ENCODE results near the gene VPS8.

VPS8 gene

GRCh38 chr3:184942735-184943134, 130.8 kb downstream of the VPS8 start:
- no peak overlapping the region for H3K27ac ChIP-seq
- H3K4me2 ChIP-seq: no peak overlapping the region
- H3K9ac ChIP-seq: no peak overlapping the region
- H4K20me1 ChIP-seq (ENCODE audit: insufficient read depth): no peaks in the 10 kb centered on the region
- no peaks in the 10 kb centered on the region for H3K4me1 ChIP-seq (ENCODE audit: low read depth, poor library complexity, severe bottlenecking)
- H3K36me3 ChIP-seq (ENCODE audit: insufficient read depth): no peaks in the 10 kb centered on the region
- H3K79me2 ChIP-seq (ENCODE audit: insufficient read depth, low read depth): no peaks in the 10 kb centered on the region
- no peak overlapping the region for H2AFZ ChIP-seq (ENCODE audit: low read depth)
- H3K4me3 ChIP-seq (IDR thresholded peaks at IDR 0.05; ENCODE audit: insufficient read depth, low read depth, low read length): no peak overlapping the region
- TF ChIP-seq, protein P1, sequence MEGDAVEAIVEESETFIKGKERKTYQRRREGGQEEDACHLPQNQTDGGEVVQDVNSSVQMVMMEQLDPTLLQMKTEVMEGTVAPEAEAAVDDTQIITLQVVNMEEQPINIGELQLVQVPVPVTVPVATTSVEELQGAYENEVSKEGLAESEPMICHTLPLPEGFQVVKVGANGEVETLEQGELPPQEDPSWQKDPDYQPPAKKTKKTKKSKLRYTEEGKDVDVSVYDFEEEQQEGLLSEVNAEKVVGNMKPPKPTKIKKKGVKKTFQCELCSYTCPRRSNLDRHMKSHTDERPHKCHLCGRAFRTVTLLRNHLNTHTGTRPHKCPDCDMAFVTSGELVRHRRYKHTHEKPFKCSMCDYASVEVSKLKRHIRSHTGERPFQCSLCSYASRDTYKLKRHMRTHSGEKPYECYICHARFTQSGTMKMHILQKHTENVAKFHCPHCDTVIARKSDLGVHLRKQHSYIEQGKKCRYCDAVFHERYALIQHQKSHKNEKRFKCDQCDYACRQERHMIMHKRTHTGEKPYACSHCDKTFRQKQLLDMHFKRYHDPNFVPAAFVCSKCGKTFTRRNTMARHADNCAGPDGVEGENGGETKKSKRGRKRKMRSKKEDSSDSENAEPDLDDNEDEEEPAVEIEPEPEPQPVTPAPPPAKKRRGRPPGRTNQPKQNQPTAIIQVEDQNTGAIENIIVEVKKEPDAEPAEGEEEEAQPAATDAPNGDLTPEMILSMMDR (conservative IDR thresholded peaks at IDR 0.05; ENCODE audit: low read depth, low read length): no peak
- H3K27me3 ChIP-seq (ENCODE audit: insufficient read depth, low read depth): no peaks in the 10 kb centered on the region

DNA sequence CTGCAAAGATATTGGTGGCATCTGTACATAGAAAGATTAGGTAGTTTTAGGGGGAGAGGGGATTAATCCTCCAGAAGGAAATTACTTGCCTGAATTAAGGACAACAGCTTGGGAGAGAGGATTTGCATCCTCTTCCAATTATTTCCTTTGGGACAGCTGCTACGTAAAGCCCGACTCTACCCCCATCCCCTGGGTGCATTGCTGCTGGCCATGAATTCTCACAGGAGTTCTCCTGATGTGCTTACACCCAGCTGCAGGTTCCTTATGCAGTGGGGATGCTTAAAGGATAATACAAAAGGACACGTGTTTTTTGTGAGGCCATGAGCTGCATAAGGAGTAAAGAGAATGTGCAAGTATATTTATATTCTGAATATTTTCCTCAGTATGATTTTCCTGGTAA, 132.3 kb downstream of the VPS8 start:
- H2AFZ ChIP-seq (ENCODE audit: low read depth): no peak overlapping the region
- H3K36me3 ChIP-seq (ENCODE audit: insufficient read depth): no peaks in the 10 kb centered on the region
- no peak overlapping the region for H3K27ac ChIP-seq
- no peaks in the 10 kb centered on the region for H4K20me1 ChIP-seq (ENCODE audit: insufficient read depth)
- H3K4me2 ChIP-seq: no peak overlapping the region
- H3K9ac ChIP-seq: no peak overlapping the region
- H3K79me2 ChIP-seq (ENCODE audit: insufficient read depth, low read depth): no peaks in the 10 kb centered on the region
- H3K4me3 ChIP-seq (IDR thresholded peaks at IDR 0.05; ENCODE audit: insufficient read depth, low read depth, low read length): no peak overlapping the region
- H3K4me1 ChIP-seq (ENCODE audit: low read depth, poor library complexity, severe bottlenecking): no peaks in the 10 kb centered on the region
- H3K27me3 ChIP-seq (ENCODE audit: insufficient read depth, low read depth): no peaks in the 10 kb centered on the region
- TF ChIP-seq, protein P1 (conservative IDR thresholded peaks at IDR 0.05; ENCODE audit: low read depth, low read length): no peak

GRCh38 chr3:184945886-184946625, 134.1 kb downstream of the VPS8 start:
- Histone ChIP-seq H4K20me1 (ENCODE audit: insufficient read depth) (no peaks in the 10 kb centered on the region), H3K79me2 (ENCODE audit: insufficient read depth, low read depth) (no peaks in the 10 kb centered on the region), H3K4me1 (ENCODE audit: low read depth, poor library complexity, severe bottlenecking) (no peaks in the 10 kb centered on the region), H3K36me3 (ENCODE audit: insufficient read depth) (no peaks in the 10 kb centered on the region), H3K9ac (no peak overlapping the region), H3K4me3 (IDR thresholded peaks at IDR 0.05; ENCODE audit: insufficient read depth, low read depth, low read length) (no peak overlapping the region), H3K4me2 (no peak overlapping the region), H3K27me3 (ENCODE audit: insufficient read depth, low read depth) (no peaks in the 10 kb centered on the region), H2AFZ (ENCODE audit: low read depth) (no peak overlapping the region), H3K27ac (no peak overlapping the region)
- TF ChIP-seq, protein P1 (conservative IDR thresholded peaks at IDR 0.05; ENCODE audit: low read depth, low read length): no peak

DNA sequence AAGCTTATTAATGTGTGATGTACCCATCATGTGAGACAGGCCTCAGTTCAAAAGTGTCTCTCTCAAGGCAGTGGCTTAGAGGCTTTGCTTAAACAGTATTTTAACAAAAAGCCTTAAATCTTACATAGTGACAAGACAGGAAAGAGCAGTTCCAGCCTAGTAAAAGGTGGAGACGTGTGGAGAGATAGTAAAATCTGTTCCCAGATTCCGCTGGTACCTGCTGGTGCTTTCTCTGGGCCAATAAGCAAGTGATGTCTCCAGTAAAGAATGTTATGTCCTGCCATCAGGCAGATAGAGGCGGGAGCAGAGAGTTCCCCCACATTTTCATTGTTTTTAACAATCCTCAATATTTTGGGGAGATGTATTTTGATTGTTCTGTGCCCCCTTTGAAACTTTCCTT, 135.0 kb downstream of the VPS8 start:
- Histone ChIP-seq H3K27ac (no peak overlapping the region), H3K79me2 (ENCODE audit: insufficient read depth, low read depth) (no peaks in the 10 kb centered on the region), H3K27me3 (ENCODE audit: insufficient read depth, low read depth) (no peaks in the 10 kb centered on the region), H2AFZ (ENCODE audit: low read depth) (no peak overlapping the region), H3K9ac (no peak overlapping the region), H4K20me1 (ENCODE audit: insufficient read depth) (no peaks in the 10 kb centered on the region), H3K4me3 (IDR thresholded peaks at IDR 0.05; ENCODE audit: insufficient read depth, low read depth, low read length) (no peak overlapping the region), H3K4me2 (no peak overlapping the region), H3K4me1 (ENCODE audit: low read depth, poor library complexity, severe bottlenecking) (no peaks in the 10 kb centered on the region), H3K36me3 (ENCODE audit: insufficient read depth) (no peaks in the 10 kb centered on the region)
- TF ChIP-seq, protein P1 (conservative IDR thresholded peaks at IDR 0.05; ENCODE audit: low read depth, low read length): no peak
